HG03457 (cell line): ENCODE data around the gene TRAM2.

ENCODE experiments used
- ATAC-seq: cut with Tn5 transposase; IDR thresholded peaks from one replicate; pipeline ENCODE4 v1.9.1; 2021; ENCODE audit warnings: moderate number of reproducible peaks; ENCODE audit not compliant: unreplicated experiment

Gene TRAM2

GRCh38 chr6:52577022-52577777 lies at the start of gene TRAM2:
Gene TRAM2 (minus strand): TSS chr6:52577060. CDS start chr6:52576915, 145 bp downstream.
- peak; percentile 42 for ATAC-seq

GRCh38 chr6:52622810-52623209 lies 46.0 kb upstream of the TRAM2 start:
- no peak for ATAC-seq

- no peak for ATAC-seq
Observed at GRCh38 chr6:52621631-52622030, 44.8 kb upstream of the TRAM2 start.

GRCh38 chr6:52620906-52621190 lies 44.0 kb upstream of the TRAM2 start:
- no peak for ATAC-seq

GRCh38 chr6:52620055-52620905 lies 43.4 kb upstream of the TRAM2 start:
- ATAC-seq, result no peak

- ATAC-seq, result no peak
Observed at GRCh38 chr6:52617087-52617486, 40.2 kb upstream of the TRAM2 start.

- no peak for ATAC-seq
Observed at GRCh38 chr6:52616059-52616690, 39.3 kb upstream of the TRAM2 start.

- ATAC-seq, result no peak
Observed at GRCh38 chr6:52612336-52613054, 35.6 kb upstream of the TRAM2 start.

- ATAC-seq, result no peak
Observed at GRCh38 chr6:52611833-52612232, 35.0 kb upstream of the TRAM2 start.

- ATAC-seq, result no peak
Observed at GRCh38 chr6:52610745-52611355, 34.0 kb upstream of the TRAM2 start.

GRCh38 chr6:52610011-52610410 lies 33.2 kb upstream of the TRAM2 start:
- ATAC-seq, result no peak

GRCh38 chr6:52605610-52606185 lies 28.8 kb upstream of the TRAM2 start:
- no peak for ATAC-seq

GRCh38 chr6:52603000-52603795 lies 26.3 kb upstream of the TRAM2 start:
- no peak for ATAC-seq

GRCh38 chr6:52598824-52599190 lies 21.9 kb upstream of the TRAM2 start:
- no peak for ATAC-seq

- ATAC-seq, result no peak
Observed at GRCh38 chr6:52598123-52598823, 21.4 kb upstream of the TRAM2 start.

- no peak for ATAC-seq
Observed at GRCh38 chr6:52597738-52598122, 20.9 kb upstream of the TRAM2 start.

GRCh38 chr6:52596371-52597028 lies 19.6 kb upstream of the TRAM2 start:
- no peak for ATAC-seq

- ATAC-seq, result peak; percentile 56
Observed at GRCh38 chr6:52595796-52596130, 18.9 kb upstream of the TRAM2 start.
